ENCODE measurements around the gene SLC22A4. TPM values are rescaled to one million over a fixed set of nuclear protein-coding genes. Genes with fewer than 3 reads are reported as not detected.

The SLC22A4 gene
- total RNA-seq, 4 donors from 2014 or later = 0.11 to 0.79 (median 0.38) TPM; not detected in 1

GRCh38 chr5:132309679-132310078 is 15.5 kb downstream of the SLC22A4 start:
- Histone ChIP-seq H3K4me3 (no peak overlapping the region), H3K9me3 (no peaks in the 10 kb centered on the region), H3K4me1 (peaks cover 0 to 5% (median 0%) of the 10 kb centered on the region in 3 donors), H3K27me3 (no peaks in the 10 kb centered on the region), H3K27ac (no peak overlapping the region), H3K36me3 (no peaks in the 10 kb centered on the region)
- DNase-seq = no peak
- no peak for TF ChIP-seq CTCF (IDR thresholded peaks at IDR 0.05)
- no peak for TF ChIP-seq POLR2A (IDR thresholded peaks at IDR 0.05)
- intact Hi-C loops (cut with DNase I) = no loop called here

- Histone ChIP-seq H3K27me3 (no peaks in the 10 kb centered on the region), H3K9me3 (no peaks in the 10 kb centered on the region), H3K27ac (no peak overlapping the region), H3K4me3 (no peak overlapping the region), H3K36me3 (no peaks in the 10 kb centered on the region), H3K4me1 (peaks cover 0 to 5% (median 0%) of the 10 kb centered on the region in 3 donors)
- DNase-seq = no peak
- intact Hi-C loops (cut with DNase I) = no loop called here
- no peak for TF ChIP-seq POLR2A (IDR thresholded peaks at IDR 0.05)
- no peak for TF ChIP-seq CTCF (IDR thresholded peaks at IDR 0.05)
- 61 to 65% methylated on average over 7 to 11 of the region's 11 CpGs for WGBS, 2 donors
Measured at GRCh38 chr5:132310141-132310834, 16.1 kb downstream of the SLC22A4 start.

GRCh38 chr5:132313366-132313765 is 19.2 kb downstream of the SLC22A4 start:
- H3K27ac ChIP-seq = no peak overlapping the region
- no peak overlapping the region for H3K4me3 ChIP-seq
- H3K27me3 ChIP-seq = no peaks in the 10 kb centered on the region
- peaks cover 0 to 5% (median 0%) of the 10 kb centered on the region in 3 donors for H3K4me1 ChIP-seq
- no peaks in the 10 kb centered on the region for H3K9me3 ChIP-seq
- no peak for DNase-seq
- 53 to 75% methylated on average over 3 to 4 of the region's 4 CpGs for WGBS, 2 donors
- TF ChIP-seq CTCF (IDR thresholded peaks at IDR 0.05) (no peak), POLR2A (IDR thresholded peaks at IDR 0.05) (no peak)
- intact Hi-C loops (cut with DNase I) = no loop called here
- H3K36me3 ChIP-seq = no peaks in the 10 kb centered on the region

GRCh38 chr5:132313961-132314432 is 19.8 kb downstream of the SLC22A4 start:
- intact Hi-C loops (cut with DNase I) = no loop called here
- 80% methylated on average over 2 of the region's 2 CpGs; no CpG with 5 or more reads in 1 of the 2 donors for WGBS, 2 donors
- Histone ChIP-seq H3K27me3 (no peaks in the 10 kb centered on the region), H3K9me3 (no peaks in the 10 kb centered on the region), H3K36me3 (no peaks in the 10 kb centered on the region), H3K27ac (no peak overlapping the region), H3K4me1 (peaks cover 0 to 5% (median 0%) of the 10 kb centered on the region in 3 donors), H3K4me3 (no peak overlapping the region)
- no peak for DNase-seq
- no peak for TF ChIP-seq POLR2A (IDR thresholded peaks at IDR 0.05)
- TF ChIP-seq CTCF (IDR thresholded peaks at IDR 0.05) = no peak

GRCh38 chr5:132315529-132316067 is 21.4 kb downstream of the SLC22A4 start:
- intact Hi-C loops (cut with DNase I) = no loop called here
- TF ChIP-seq CTCF (IDR thresholded peaks at IDR 0.05) = no peak
- no peak for TF ChIP-seq POLR2A (IDR thresholded peaks at IDR 0.05)
- Histone ChIP-seq H3K9me3 (no peaks in the 10 kb centered on the region), H3K27me3 (no peaks in the 10 kb centered on the region), H3K27ac (no peak overlapping the region), H3K36me3 (no peaks in the 10 kb centered on the region), H3K4me3 (no peak overlapping the region), H3K4me1 (peaks cover 0 to under 1% (median 0%) of the 10 kb centered on the region in 3 donors)
- no peak for DNase-seq
- 80 to 81% methylated on average over 5 of the region's 5 CpGs for WGBS, 2 donors
